Esophagus muscularis mucosa (tissue), 4 donors: ENCODE data around the gene OR2A14. TPM values are rescaled to one million over a fixed set of nuclear protein-coding genes. Genes with fewer than 3 reads are reported as not detected.

Experiments
- DNase-seq: peaks from one replicate; pipeline ENCODE4 v3.0.0-alpha.2; 2017; ENCODE audit errors: extremely low spot score
- H3K27ac ChIP-seq, 4 donors: fragments of 200-600 bp; sonication (generic); replicated peaks in 1 of 4; 1 replicate in 3 of 4; 2 replicates in 1 of 4; pipeline ENCODE4 v1.5.1; 2016 to 2019; ENCODE audit warnings: mild to moderate bottlenecking in 1 of 4
- H3K27me3 ChIP-seq, 4 donors: fragments of 200-600 bp; sonication (generic); one replicate each; pipeline versions ENCODE4 v1.5.1 to v1.6.0; 2016 to 2019
- H3K36me3 ChIP-seq, 4 donors: fragments of 200-600 bp; sonication (generic); one replicate each; pipeline ENCODE4 v1.5.1; 2016 to 2019
- H3K4me1 ChIP-seq, 4 donors: fragments of 200-600 bp; sonication (generic); one replicate each; pipeline ENCODE4 v1.5.1; 2016 to 2019
- H3K4me3 ChIP-seq, 4 donors: fragments of 200-600 bp; sonication (generic); 1 replicate in 2 of 4; 2 replicates in 2 of 4; pipeline ENCODE4 v1.5.1; 2016 to 2019; ENCODE audit warnings: mild to moderate bottlenecking in 4 of 4, moderate library complexity in 1 of 4
- H3K9me3 ChIP-seq, 4 donors: fragments of 200-600 bp; sonication (generic); 1 replicate in 3 of 4; 2 replicates in 1 of 4; pipeline ENCODE4 v1.5.1; 2016 to 2019
- EP300 ChIP-seq: sonication (generic); formaldehyde crosslinking; IDR thresholded peaks from one replicate; pipeline ENCODE4 v1.6.1; 2017; ENCODE audit warnings: antibody characterized with exemption
- POLR2A ChIP-seq: fragments of 450-650 bp; IDR thresholded peaks from one replicate; pipeline ENCODE4 v1.6.1; 2017; ENCODE audit warnings: antibody characterized with exemption, moderate library complexity, mild to moderate bottlenecking, low read depth
- POLR2AphosphoS5 ChIP-seq, 2 donors: sonication (generic); formaldehyde crosslinking; IDR thresholded peaks; one replicate each; pipeline ENCODE4 v1.6.1; 2017; ENCODE audit warnings: antibody characterized with exemption in 2 of 2
- WGBS: methylation state at CpG from one replicate; pipeline ENCODE4 v1.1.5; 2018; 5-methylcytosine and 5-hydroxymethylcytosine counted together
- intact Hi-C: fragments of 100-400 bp; cut with DNase I; formaldehyde crosslinking; loops from one replicate; pipeline ENCODE4 v1.15.1; 2023
- total RNA-seq, 4 donors: library from RNA; depleted of rRNA; stranded (reverse); fragments of >200 nt; gene quantifications; one replicate each; pipeline versions ENCODE4 v1.1.0 to v1.2.1, GENCODE V29; 2016
- TF ChIP-seq, protein P1 (sequence below), 3 experiments: fragments of 200-600 bp in 2 of 3; fragments of 450-650 bp in 1 of 3; sonication (generic) in 2 of 3; IDR thresholded peaks; one replicate each; pipeline ENCODE4 v1.5.1; 2017 to 2019; ENCODE audit warnings: antibody characterized with exemption in 3 of 3, mild to moderate bottlenecking in 2 of 3, moderate library complexity in 1 of 3

Gene OR2A14
- total RNA-seq, 4 donors from 2014 or later: not detected

DNA sequence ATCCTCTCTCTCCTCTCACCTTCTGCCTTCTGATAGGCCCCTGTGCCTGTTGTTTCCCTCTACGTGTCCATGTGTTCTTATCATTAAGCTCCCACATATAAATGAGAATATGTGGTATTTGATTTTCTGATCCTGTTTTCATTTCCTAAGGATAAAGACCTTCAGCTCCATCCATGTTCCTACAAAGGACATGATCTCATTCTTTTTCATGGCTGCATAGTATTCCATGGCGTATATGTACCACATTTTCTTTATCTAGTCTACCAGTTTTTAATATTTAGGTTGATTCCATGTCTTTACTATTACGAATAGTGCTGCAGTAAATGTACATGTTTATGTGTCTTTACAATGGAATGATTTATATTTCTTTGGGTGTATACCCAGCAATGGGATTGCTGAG is 32.3 kb upstream of the OR2A14 start:
- no peak for DNase-seq
- Histone ChIP-seq H3K27ac (no peak overlapping the region), H3K4me1 (no peaks in the 10 kb centered on the region), H3K9me3 (peaks cover 0 to 8% (median 4%) of the 10 kb centered on the region in 4 donors), H3K27me3 (peaks cover 0 to 1% (median 0%) of the 10 kb centered on the region in 4 donors), H3K4me3 (no peak overlapping the region), H3K36me3 (no peaks in the 10 kb centered on the region)
- TF ChIP-seq POLR2AphosphoS5 (IDR thresholded peaks at IDR 0.05): no peak
- no peak for TF ChIP-seq EP300
- TF ChIP-seq, protein P1, sequence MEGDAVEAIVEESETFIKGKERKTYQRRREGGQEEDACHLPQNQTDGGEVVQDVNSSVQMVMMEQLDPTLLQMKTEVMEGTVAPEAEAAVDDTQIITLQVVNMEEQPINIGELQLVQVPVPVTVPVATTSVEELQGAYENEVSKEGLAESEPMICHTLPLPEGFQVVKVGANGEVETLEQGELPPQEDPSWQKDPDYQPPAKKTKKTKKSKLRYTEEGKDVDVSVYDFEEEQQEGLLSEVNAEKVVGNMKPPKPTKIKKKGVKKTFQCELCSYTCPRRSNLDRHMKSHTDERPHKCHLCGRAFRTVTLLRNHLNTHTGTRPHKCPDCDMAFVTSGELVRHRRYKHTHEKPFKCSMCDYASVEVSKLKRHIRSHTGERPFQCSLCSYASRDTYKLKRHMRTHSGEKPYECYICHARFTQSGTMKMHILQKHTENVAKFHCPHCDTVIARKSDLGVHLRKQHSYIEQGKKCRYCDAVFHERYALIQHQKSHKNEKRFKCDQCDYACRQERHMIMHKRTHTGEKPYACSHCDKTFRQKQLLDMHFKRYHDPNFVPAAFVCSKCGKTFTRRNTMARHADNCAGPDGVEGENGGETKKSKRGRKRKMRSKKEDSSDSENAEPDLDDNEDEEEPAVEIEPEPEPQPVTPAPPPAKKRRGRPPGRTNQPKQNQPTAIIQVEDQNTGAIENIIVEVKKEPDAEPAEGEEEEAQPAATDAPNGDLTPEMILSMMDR (IDR thresholded peaks at IDR 0.05): no peak
- TF ChIP-seq POLR2A: no peak
- whole genome bisulfite sequencing: 82% methylated on average over 3 of the region's 3 CpGs
- intact Hi-C loops: no loop called here

DNA sequence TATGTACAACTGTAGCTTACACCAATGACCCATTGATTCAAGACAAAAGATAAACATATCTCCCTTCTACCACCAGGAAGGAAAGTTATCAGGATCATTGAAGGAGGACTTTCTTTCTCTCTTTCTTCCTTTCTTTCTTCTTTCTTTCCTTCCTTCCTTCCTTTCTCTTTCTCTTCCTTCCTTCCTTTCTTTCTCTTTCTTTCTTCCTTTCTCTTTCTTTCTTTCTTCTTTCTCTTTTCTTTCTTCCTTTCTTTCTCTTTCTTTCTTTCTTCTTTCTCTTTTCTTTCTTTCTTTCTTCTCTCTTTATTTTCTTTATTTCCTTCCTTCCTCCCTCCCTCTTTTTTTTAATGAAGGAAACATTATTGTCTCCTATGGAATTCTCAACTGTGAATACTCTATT is 24.2 kb upstream of the OR2A14 start:
- Histone ChIP-seq H3K9me3 (no peaks in the 10 kb centered on the region), H3K4me3 (no peak overlapping the region), H3K27ac (no peak overlapping the region), H3K4me1 (no peaks in the 10 kb centered on the region), H3K36me3 (no peaks in the 10 kb centered on the region), H3K27me3 (peaks cover 0 to 4% (median 0%) of the 10 kb centered on the region in 4 donors)
- intact Hi-C loops: no loop called here
- TF ChIP-seq, protein P1 (IDR thresholded peaks at IDR 0.05): no peak
- TF ChIP-seq POLR2A (no peak), EP300 (no peak), POLR2AphosphoS5 (IDR thresholded peaks at IDR 0.05) (no peak)
- DNase-seq: no peak

GRCh38 chr7:144100607-144101006 is 22.4 kb upstream of the OR2A14 start:
- H3K27ac ChIP-seq: no peak overlapping the region
- H3K27me3 ChIP-seq: peaks cover 0 to 4% (median 0%) of the 10 kb centered on the region in 4 donors
- intact Hi-C loops: no loop called here
- no peaks in the 10 kb centered on the region for H3K4me1 ChIP-seq
- H3K4me3 ChIP-seq: no peak overlapping the region
- no peaks in the 10 kb centered on the region for H3K9me3 ChIP-seq
- H3K36me3 ChIP-seq: no peaks in the 10 kb centered on the region
- 50% methylated on average over 3 of the region's 3 CpGs for WGBS
- TF ChIP-seq POLR2AphosphoS5 (IDR thresholded peaks at IDR 0.05) (no peak), EP300 (no peak), POLR2A (no peak)
- TF ChIP-seq, protein P1 (IDR thresholded peaks at IDR 0.05): no peak
- DNase-seq: no peak

DNA sequence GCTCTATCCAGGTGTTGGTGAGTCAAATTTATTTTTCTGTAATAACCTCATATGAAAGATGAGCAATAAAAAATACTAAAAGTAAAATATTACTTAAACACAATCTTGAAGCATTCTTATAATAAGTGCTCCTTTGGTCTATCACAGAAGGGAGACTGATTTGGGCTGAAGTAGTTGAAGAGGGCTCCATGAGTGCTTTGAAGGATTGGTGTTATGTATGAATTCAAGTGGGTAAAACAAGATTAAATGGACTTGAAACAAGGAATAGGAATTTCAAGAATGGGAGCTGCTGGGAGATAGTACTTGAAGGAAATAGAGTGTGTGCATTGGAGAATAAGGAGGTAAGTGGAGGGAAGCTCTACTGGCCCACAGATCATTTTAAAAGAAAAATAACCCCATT is 20.9 kb upstream of the OR2A14 start:
- TF ChIP-seq, protein P1 (IDR thresholded peaks at IDR 0.05): no peak
- TF ChIP-seq POLR2A (no peak), POLR2AphosphoS5 (IDR thresholded peaks at IDR 0.05) (no peak), EP300 (no peak)
- Histone ChIP-seq H3K36me3 (no peaks in the 10 kb centered on the region), H3K9me3 (no peaks in the 10 kb centered on the region), H3K4me1 (no peaks in the 10 kb centered on the region), H3K27me3 (no peaks in the 10 kb centered on the region), H3K27ac (no peak overlapping the region), H3K4me3 (no peak overlapping the region)
- intact Hi-C loops: no loop called here
- no peak for DNase-seq

- intact Hi-C loops: no loop called here
- Histone ChIP-seq H3K36me3 (no peaks in the 10 kb centered on the region), H3K9me3 (no peaks in the 10 kb centered on the region), H3K4me1 (no peaks in the 10 kb centered on the region), H3K27me3 (no peaks in the 10 kb centered on the region), H3K27ac (no peak overlapping the region), H3K4me3 (no peak overlapping the region)
- no peak for TF ChIP-seq POLR2AphosphoS5 (IDR thresholded peaks at IDR 0.05)
- TF ChIP-seq POLR2A: no peak
- TF ChIP-seq, protein P1 (IDR thresholded peaks at IDR 0.05): no peak
- TF ChIP-seq EP300: no peak
- no peak for DNase-seq
Measured at GRCh38 chr7:144105211-144105610, 17.8 kb upstream of the OR2A14 start.
